BJ (cell line): Measurements from ENCODE around the gene FAM83G. TPM values are rescaled to one million over a fixed set of nuclear protein-coding genes. Genes with fewer than 3 reads are reported as not detected.

Source experiments
- CTCF ChIA-PET: fragments of 350-600 bp; formaldehyde crosslinking; extraction: SDS; loops from one replicate; lab custom pipeline; 2021; ENCODE audit warnings: antibody characterized with exemption, inconsistent platforms; lab: Yijun Ruan, JAX
- POLR2A ChIA-PET: fragments of 300-600 bp; sonication (Branson Sonifier 250); formaldehyde crosslinking; extraction: SDS; loops from one replicate; lab custom pipeline; 2021; ENCODE audit warnings: antibody characterized with exemption; lab: Charles Lee
- DNase-seq: peaks from one replicate; pipeline ENCODE4 v3.0.0-alpha.2; 2011; ENCODE audit warnings: low read depth
- H3K27me3 ChIP-seq: 2 replicates; pipeline ENCODE4 v1.6.0; 2011; ENCODE audit warnings: low read length; ENCODE audit not compliant: control insufficient read depth, insufficient read depth
- H3K36me3 ChIP-seq: 2 replicates; pipeline ENCODE4 v1.5.1; 2011; ENCODE audit warnings: low read length; ENCODE audit not compliant: control insufficient read depth, insufficient read depth
- H3K4me3 ChIP-seq: 2 replicates; pipeline ENCODE4 v1.5.1; 2011; ENCODE audit warnings: low read depth, mild to moderate bottlenecking, control low read depth, low read length
- polyA plus RNA-seq: library from polyadenylated mRNA; depleted of rRNA; stranded (reverse); fragments of >200 nt; gene quantifications from 2 replicates; pipeline ENCODE4 v1.2.3, GENCODE V29; 2011
- TF ChIP-seq, protein P1 (sequence below): IDR thresholded peaks from 2 replicates; pipeline ENCODE4 v1.5.1; 2011; ENCODE audit warnings: low read depth, mild to moderate bottlenecking, control low read depth, inconsistent platforms, low read length, moderate library complexity; ENCODE audit not compliant: insufficient read depth

FAM83G gene
- polyA plus RNA-seq, 1 experiment: 10.3 TPM

GRCh38 chr17:19013226-19013625, 8.7 kb upstream of the FAM83G start:
- Histone ChIP-seq H3K36me3 (no peaks in the 10 kb centered on the region), H3K27me3 (no peaks in the 10 kb centered on the region), H3K4me3 (no peak overlapping the region)
- DNase-seq: no peak
- CTCF ChIA-PET: interaction anchor here (1.5 kb wide), 1 partner anchor 9 kb away, joined by 4 read pairs; no protein-coding TSS in a partner anchor
- TF ChIP-seq, protein P1, sequence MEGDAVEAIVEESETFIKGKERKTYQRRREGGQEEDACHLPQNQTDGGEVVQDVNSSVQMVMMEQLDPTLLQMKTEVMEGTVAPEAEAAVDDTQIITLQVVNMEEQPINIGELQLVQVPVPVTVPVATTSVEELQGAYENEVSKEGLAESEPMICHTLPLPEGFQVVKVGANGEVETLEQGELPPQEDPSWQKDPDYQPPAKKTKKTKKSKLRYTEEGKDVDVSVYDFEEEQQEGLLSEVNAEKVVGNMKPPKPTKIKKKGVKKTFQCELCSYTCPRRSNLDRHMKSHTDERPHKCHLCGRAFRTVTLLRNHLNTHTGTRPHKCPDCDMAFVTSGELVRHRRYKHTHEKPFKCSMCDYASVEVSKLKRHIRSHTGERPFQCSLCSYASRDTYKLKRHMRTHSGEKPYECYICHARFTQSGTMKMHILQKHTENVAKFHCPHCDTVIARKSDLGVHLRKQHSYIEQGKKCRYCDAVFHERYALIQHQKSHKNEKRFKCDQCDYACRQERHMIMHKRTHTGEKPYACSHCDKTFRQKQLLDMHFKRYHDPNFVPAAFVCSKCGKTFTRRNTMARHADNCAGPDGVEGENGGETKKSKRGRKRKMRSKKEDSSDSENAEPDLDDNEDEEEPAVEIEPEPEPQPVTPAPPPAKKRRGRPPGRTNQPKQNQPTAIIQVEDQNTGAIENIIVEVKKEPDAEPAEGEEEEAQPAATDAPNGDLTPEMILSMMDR: no peak
- POLR2A ChIA-PET: no interaction called here

GRCh38 chr17:19012171-19013080, 7.9 kb upstream of the FAM83G start:
- CTCF ChIA-PET: interaction anchor here (0.9 to 1.5 kb wide), 2 partner anchors 10 to 52 kb away, joined by 4 to 6 read pairs; no protein-coding TSS in a partner anchor

GRCh38 chr17:19011581-19011980, 7.0 kb upstream of the FAM83G start:
- no peak for DNase-seq
- Histone ChIP-seq H3K36me3 (no peaks in the 10 kb centered on the region), H3K27me3 (no peaks in the 10 kb centered on the region), H3K4me3 (no peak overlapping the region)
- TF ChIP-seq, protein P1: no peak
- POLR2A ChIA-PET: no interaction called here
- CTCF ChIA-PET: interaction anchor here (0.9 to 1.5 kb wide), 2 partner anchors 11 to 51 kb away, joined by 4 to 6 read pairs; no protein-coding TSS in a partner anchor

More at GRCh38 chr17:19012171-19013080, 7.9 kb upstream of the FAM83G start:
- POLR2A ChIA-PET: no interaction called here
- no peaks in the 10 kb centered on the region for H3K36me3 ChIP-seq
- no peak for DNase-seq
- TF ChIP-seq, protein P1: no peak
- no peaks in the 10 kb centered on the region for H3K27me3 ChIP-seq
- no peak overlapping the region for H3K4me3 ChIP-seq

DNA sequence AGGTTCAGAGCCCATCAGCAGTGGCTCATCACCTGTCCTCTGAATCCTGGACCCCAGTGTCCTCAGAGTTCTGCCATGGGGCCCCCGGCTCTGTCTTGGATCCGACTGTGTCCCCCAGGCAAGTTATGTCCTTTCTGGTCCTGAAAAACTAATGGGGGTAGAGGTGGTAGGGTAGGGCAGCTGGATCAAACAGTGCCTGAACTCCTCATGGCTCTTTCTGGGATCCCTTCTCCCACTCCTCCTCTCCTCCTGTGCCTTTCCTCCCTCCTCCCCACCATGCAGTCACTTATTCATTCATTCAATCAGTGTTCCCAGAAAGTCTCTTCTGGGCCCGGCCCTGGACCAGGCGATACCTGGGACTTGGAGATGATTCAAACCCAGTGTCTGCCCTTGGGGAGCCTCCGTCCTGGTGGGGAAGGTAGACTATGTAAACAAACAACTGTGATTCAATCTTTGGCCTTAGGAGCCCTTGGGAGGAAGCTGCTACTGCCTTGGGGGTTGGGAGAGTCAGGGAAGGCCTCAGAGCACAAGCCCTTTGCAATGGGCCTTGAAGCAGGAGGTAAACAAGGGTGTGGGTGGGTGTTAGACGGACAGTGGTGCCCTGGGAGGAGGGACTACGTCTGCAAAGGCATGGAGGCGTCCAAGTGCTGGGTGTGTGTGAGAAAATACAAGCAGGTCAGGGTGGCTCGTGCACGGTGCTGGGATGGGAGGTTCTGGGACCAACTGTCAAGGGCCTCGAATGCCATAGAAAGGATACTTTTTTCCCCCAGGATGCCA, 6.4 kb upstream of the FAM83G start:
- CTCF ChIA-PET: interaction anchor here (0.9 kb wide), 1 partner anchor 50 kb away, joined by 6 read pairs; no protein-coding TSS in a partner anchor
- Histone ChIP-seq H3K27me3 (no peaks in the 10 kb centered on the region), H3K4me3 (no peak overlapping the region), H3K36me3 (no peaks in the 10 kb centered on the region)
- TF ChIP-seq, protein P1: no peak
- no peak for DNase-seq
- POLR2A ChIA-PET: no interaction called here

DNA sequence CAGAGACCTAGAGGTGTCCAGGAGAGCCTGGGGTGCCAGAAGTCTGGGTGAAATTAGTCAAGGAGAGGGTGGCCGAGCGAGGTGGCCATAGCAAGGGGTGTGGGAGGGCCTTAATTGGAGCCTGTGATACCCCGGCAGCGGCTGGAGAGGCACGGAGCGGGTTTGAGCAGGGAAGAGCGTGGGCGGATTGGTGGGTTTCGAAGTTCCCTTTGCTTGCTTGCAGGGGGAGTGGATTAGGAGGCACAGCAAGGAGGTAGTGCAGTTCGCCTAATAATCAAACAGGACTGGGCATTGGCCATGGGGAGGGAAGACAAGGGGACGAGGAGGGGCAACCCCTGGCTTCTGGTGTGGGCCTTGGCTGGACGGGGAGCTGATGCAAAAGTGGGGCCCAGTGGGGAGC, 5.4 kb upstream of the FAM83G start:
- H3K4me3 ChIP-seq: no peak overlapping the region
- DNase-seq: no peak
- H3K36me3 ChIP-seq: no peaks in the 10 kb centered on the region
- ChIA-PET CTCF (no interaction called here), POLR2A (no interaction called here)
- TF ChIP-seq, protein P1: no peak
- H3K27me3 ChIP-seq: no peaks in the 10 kb centered on the region
